Measurements from ENCODE around the gene NSD2. TPM values are rescaled to one million over a fixed set of nuclear protein-coding genes. Genes with fewer than 3 reads are reported as not detected.

Gene NSD2
- polyA plus RNA-seq, 6 donors from 2014 or later, result 2.0 to 15.7 (median 5.3) TPM

- H3K4me3 Mint-ChIP-seq, result peak overlapping the region; percentile 22 to 82 (median 68)
- ATAC-seq (ENCODE audit: low read depth in 2 of 2) (no peak), DNase-seq (no peak)
- peaks cover 22 to 33% (median 23%) of the 10 kb centered on the region in 3 donors for H3K4me1 Mint-ChIP-seq
- H3K27ac Mint-ChIP-seq, result peak overlapping the region in 5 of 6 donors; percentile 22 to 84 (median 66)
- H3K36me3 Mint-ChIP-seq, result no peaks in the 10 kb centered on the region
- H3K9me3 Mint-ChIP-seq, result no peaks in the 10 kb centered on the region
- no peaks in the 10 kb centered on the region for H3K27me3 Mint-ChIP-seq
Measured at GRCh38 chr4:1862961-1863296, 8.3 kb upstream of the NSD2 start.

- no peak for ATAC-seq (ENCODE audit: low read depth in 2 of 2)
- no peaks in the 10 kb centered on the region for H3K9me3 Mint-ChIP-seq
- no peaks in the 10 kb centered on the region for H3K36me3 Mint-ChIP-seq
- H3K27ac Mint-ChIP-seq, result peak overlapping the region in 5 of 6 donors; percentile 5 to 89 (median 66)
- no peak for DNase-seq
- H3K4me3 Mint-ChIP-seq, result peak overlapping the region in 7 of 8 donors; percentile 51 to 82 (median 71)
- no peaks in the 10 kb centered on the region for H3K27me3 Mint-ChIP-seq
- H3K4me1 Mint-ChIP-seq, result peaks cover 22 to 33% (median 23%) of the 10 kb centered on the region in 3 donors
Measured at GRCh38 chr4:1863297-1864033, 7.7 kb upstream of the NSD2 start.

GRCh38 chr4:1864076-1865008 lies 6.9 kb upstream of the NSD2 start:
- Mint-ChIP-seq H3K27ac (peak overlapping the region in 1 of 6 donors; percentile 71), H3K4me3 (peak overlapping the region in 1 of 8 donors; percentile 61), H3K36me3 (no peaks in the 10 kb centered on the region), H3K4me1 (peaks cover 20 to 29% (median 20%) of the 10 kb centered on the region in 3 donors), H3K9me3 (no peaks in the 10 kb centered on the region), H3K27me3 (no peaks in the 10 kb centered on the region)
- ATAC-seq (ENCODE audit: low read depth in 2 of 2) (no peak), DNase-seq (no peak)

GRCh38 chr4:1866189-1866661 lies 5.0 kb upstream of the NSD2 start:
- no peaks in the 10 kb centered on the region for H3K36me3 Mint-ChIP-seq
- ATAC-seq (ENCODE audit: low read depth in 2 of 2) (no peak), DNase-seq (no peak)
- H3K27ac Mint-ChIP-seq, result no peak overlapping the region
- no peaks in the 10 kb centered on the region for H3K9me3 Mint-ChIP-seq
- H3K4me1 Mint-ChIP-seq, result peaks cover 24 to 29% (median 28%) of the 10 kb centered on the region in 3 donors
- H3K27me3 Mint-ChIP-seq, result no peaks in the 10 kb centered on the region
- H3K4me3 Mint-ChIP-seq, result no peak overlapping the region

GRCh38 chr4:1868293-1868692 lies 2.9 kb upstream of the NSD2 start:
- H3K27me3 Mint-ChIP-seq, result no peaks in the 10 kb centered on the region
- no peaks in the 10 kb centered on the region for H3K36me3 Mint-ChIP-seq
- peak overlapping the region in 2 of 8 donors; percentile 66 to 88 for H3K4me3 Mint-ChIP-seq
- no peak for DNase-seq
- H3K4me1 Mint-ChIP-seq, result peaks cover 15 to 19% (median 16%) of the 10 kb centered on the region in 3 donors
- H3K27ac Mint-ChIP-seq, result peak overlapping the region in 1 of 6 donors; percentile 33
- ATAC-seq (ENCODE audit: low read depth in 2 of 2), result no peak
- H3K9me3 Mint-ChIP-seq, result no peaks in the 10 kb centered on the region

- ATAC-seq (ENCODE audit: low read depth in 2 of 2) (no peak), DNase-seq (no peak)
- Mint-ChIP-seq H3K27me3 (no peaks in the 10 kb centered on the region), H3K9me3 (no peaks in the 10 kb centered on the region), H3K4me1 (peaks cover 12 to 16% (median 15%) of the 10 kb centered on the region in 3 donors), H3K4me3 (peak overlapping the region in 2 of 8 donors; percentile 88 to 93), H3K36me3 (no peaks in the 10 kb centered on the region), H3K27ac (no peak overlapping the region)
Measured at GRCh38 chr4:1868912-1869311, 2.3 kb upstream of the NSD2 start.

GRCh38 chr4:1869530-1870327 lies 1.5 kb upstream of the NSD2 start:
- ATAC-seq (ENCODE audit: low read depth in 2 of 2) (peak in 1 of 2 donors; percentile 0), DNase-seq (no peak)
- peak overlapping the region; percentile 76 to 93 (median 88) for H3K4me3 Mint-ChIP-seq
- H3K27ac Mint-ChIP-seq, result peak overlapping the region; percentile 84 to 97 (median 93)
- H3K4me1 Mint-ChIP-seq, result peaks cover 12 to 21% (median 16%) of the 10 kb centered on the region in 3 donors
- no peaks in the 10 kb centered on the region for H3K36me3 Mint-ChIP-seq
- no peaks in the 10 kb centered on the region for H3K27me3 Mint-ChIP-seq
- no peaks in the 10 kb centered on the region for H3K9me3 Mint-ChIP-seq

GRCh38 chr4:1870328-1870577 lies 940 bp upstream of the NSD2 start:
- peak overlapping the region in 5 of 6 donors; percentile 84 to 96 (median 91) for H3K27ac Mint-ChIP-seq
- H3K4me1 Mint-ChIP-seq, result peaks cover 12 to 21% (median 16%) of the 10 kb centered on the region in 3 donors
- H3K27me3 Mint-ChIP-seq, result no peaks in the 10 kb centered on the region
- H3K9me3 Mint-ChIP-seq, result no peaks in the 10 kb centered on the region
- peak overlapping the region; percentile 76 to 93 (median 88) for H3K4me3 Mint-ChIP-seq
- DNase-seq, result peak; percentile 89
- peak; percentile 74 to 75 for ATAC-seq (ENCODE audit: low read depth in 2 of 2)
- no peaks in the 10 kb centered on the region for H3K36me3 Mint-ChIP-seq

- peak in 1 of 2 donors; percentile 9 for ATAC-seq (ENCODE audit: low read depth in 2 of 2)
- H3K9me3 Mint-ChIP-seq, result no peaks in the 10 kb centered on the region
- H3K27me3 Mint-ChIP-seq, result no peaks in the 10 kb centered on the region
- H3K27ac Mint-ChIP-seq, result no peak overlapping the region
- peaks cover 12 to 21% (median 16%) of the 10 kb centered on the region in 3 donors for H3K4me1 Mint-ChIP-seq
- DNase-seq, result no peak
- H3K4me3 Mint-ChIP-seq, result peak overlapping the region in 4 of 8 donors; percentile 35 to 74 (median 44)
- no peaks in the 10 kb centered on the region for H3K36me3 Mint-ChIP-seq
Measured at GRCh38 chr4:1871471-1872021, 353 bp downstream of the NSD2 start.

- no peaks in the 10 kb centered on the region for H3K27me3 Mint-ChIP-seq
- peak overlapping the region in 5 of 6 donors; percentile 93 to 99 (median 94) for H3K27ac Mint-ChIP-seq
- DNase-seq (no peak), ATAC-seq (ENCODE audit: low read depth in 2 of 2) (no peak)
- H3K4me3 Mint-ChIP-seq, result peak overlapping the region in 5 of 8 donors; percentile 29 to 89 (median 82)
- H3K36me3 Mint-ChIP-seq, result no peaks in the 10 kb centered on the region
- peaks cover 20 to 30% (median 22%) of the 10 kb centered on the region in 3 donors for H3K4me1 Mint-ChIP-seq
- H3K9me3 Mint-ChIP-seq, result no peaks in the 10 kb centered on the region
Measured at GRCh38 chr4:1872870-1873269, 1.7 kb downstream of the NSD2 start.

- peak overlapping the region in 1 of 6 donors; percentile 94 for H3K27ac Mint-ChIP-seq
- peaks cover 20 to 30% (median 22%) of the 10 kb centered on the region in 3 donors for H3K4me1 Mint-ChIP-seq
- DNase-seq (no peak), ATAC-seq (ENCODE audit: low read depth in 2 of 2) (no peak)
- no peaks in the 10 kb centered on the region for H3K27me3 Mint-ChIP-seq
- H3K36me3 Mint-ChIP-seq, result no peaks in the 10 kb centered on the region
- H3K9me3 Mint-ChIP-seq, result no peaks in the 10 kb centered on the region
- H3K4me3 Mint-ChIP-seq, result peak overlapping the region in 4 of 8 donors; percentile 20 to 88 (median 56)
Measured at GRCh38 chr4:1873291-1873690, 2.1 kb downstream of the NSD2 start.

GRCh38 chr4:1873776-1874175 lies 2.6 kb downstream of the NSD2 start:
- DNase-seq (no peak), ATAC-seq (ENCODE audit: low read depth in 2 of 2) (no peak)
- H3K27ac Mint-ChIP-seq, result no peak overlapping the region
- peak overlapping the region in 2 of 8 donors; percentile 9 to 88 for H3K4me3 Mint-ChIP-seq
- no peaks in the 10 kb centered on the region for H3K36me3 Mint-ChIP-seq
- H3K9me3 Mint-ChIP-seq, result no peaks in the 10 kb centered on the region
- peaks cover 22 to 35% (median 23%) of the 10 kb centered on the region in 3 donors for H3K4me1 Mint-ChIP-seq
- no peaks in the 10 kb centered on the region for H3K27me3 Mint-ChIP-seq
